HFFc6 (cell line): ENCODE results near the gene CA14. TPM values are rescaled to one million over a fixed set of nuclear protein-coding genes. Genes with fewer than 3 reads are reported as not detected.

Experiments used
- total RNA-seq, 6 experiments: library from RNA; stranded (reverse); fragmentation: NEBNext Ultra II Directional; extraction: Animal tissue kit (Norgen Biotek cat#: 25700); gene quantifications; 2 replicates in 1 of 6; 3 replicates in 5 of 6; pipeline ENCODE4 v1.2.3, GENCODE V29; 2021

Gene CA14
- total RNA-seq, 6 experiments from 2014 or later = not detected

Other genes with a start within 250 kb of the CA14 start
- 10 to 100 TPM; 26.2 to 29.6 (median 28.7) TPM for gene OTUD7B, start 247.0 kb upstream of the CA14 start, total RNA-seq
- 10 to 100 TPM; 35.6 to 43.3 (median 37.1) TPM for gene VPS45, start 190.0 kb upstream of the CA14 start, total RNA-seq
- 10 to 100 TPM; 30.9 to 36.7 (median 32.6) TPM for gene PLEKHO1, start 107.9 kb upstream of the CA14 start, total RNA-seq
- 10 to 100 TPM; 33.9 to 67.3 (median 62.4) TPM for gene ANP32E, start 21.7 kb upstream of the CA14 start, total RNA-seq
- gene APH1A, start 11.2 kb downstream of the CA14 start, total RNA-seq = 100 to 1,000 TPM; 104 to 119 (median 107) TPM
- 1 to 10 TPM; 2.3 to 8.0 (median 5.9) TPM for gene C1orf54, start 15.0 kb downstream of the CA14 start, total RNA-seq
- 1 to 10 TPM; 5.6 to 9.8 (median 8.0) TPM for gene CIART, start 24.8 kb downstream of the CA14 start, total RNA-seq
- gene MRPS21, start 36.1 kb downstream of the CA14 start, total RNA-seq = 10 to 100 TPM; 67.1 to 93.1 (median 85.2) TPM
- gene PRPF3, start 63.8 kb downstream of the CA14 start, total RNA-seq = 10 to 100 TPM; 33.2 to 44.4 (median 41.8) TPM
- gene RPRD2, start 106.4 kb downstream of the CA14 start, total RNA-seq = 10 to 100 TPM; 24.0 to 27.9 (median 25.7) TPM
- gene TARS2, start 229.6 kb downstream of the CA14 start, total RNA-seq = 10 to 100 TPM; 17.1 to 21.5 (median 19.4) TPM